Iris pigment epithelial cell (primary cell): ENCODE data around the gene PTPN12.
"Not testable (repeated sequence)": the region's sequence is repeated elsewhere in the genome, so short reads cannot be mapped to it uniquely, and the experiment has no call there.

Source experiments
- DNase-seq: peaks from one replicate; pipeline ENCODE4 v3.0.0-alpha.2; 2011; ENCODE audit warnings: low read depth

PTPN12 gene

DNA sequence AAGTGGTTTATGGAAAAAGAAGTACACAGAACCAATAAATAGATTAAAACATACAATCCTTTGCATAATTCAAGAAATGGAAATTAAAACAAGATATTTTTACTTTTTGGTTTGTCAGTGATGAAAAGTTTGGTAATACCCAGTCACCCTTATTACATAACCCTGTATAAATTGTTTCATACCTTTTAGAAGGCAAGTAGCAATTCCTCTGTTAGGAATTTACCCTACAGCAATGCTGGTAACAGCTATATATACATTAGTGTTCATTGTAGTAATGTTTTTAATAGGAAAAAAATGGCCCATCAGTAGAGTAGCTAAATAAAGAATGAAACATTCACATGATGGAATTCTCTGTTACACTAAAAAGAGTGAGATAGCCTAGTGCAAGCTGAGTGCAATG is 42.7 kb downstream of the PTPN12 start:
- no peak for DNase-seq

GRCh38 chr7:77580762-77581350 is 43.8 kb downstream of the PTPN12 start:
- peak; percentile 54 for DNase-seq

- DNase-seq = no peak
Measured at GRCh38 chr7:77587272-77587671, 50.2 kb downstream of the PTPN12 start.

GRCh38 chr7:77600952-77601351 is 63.9 kb downstream of the PTPN12 start:
- no peak for DNase-seq

DNA sequence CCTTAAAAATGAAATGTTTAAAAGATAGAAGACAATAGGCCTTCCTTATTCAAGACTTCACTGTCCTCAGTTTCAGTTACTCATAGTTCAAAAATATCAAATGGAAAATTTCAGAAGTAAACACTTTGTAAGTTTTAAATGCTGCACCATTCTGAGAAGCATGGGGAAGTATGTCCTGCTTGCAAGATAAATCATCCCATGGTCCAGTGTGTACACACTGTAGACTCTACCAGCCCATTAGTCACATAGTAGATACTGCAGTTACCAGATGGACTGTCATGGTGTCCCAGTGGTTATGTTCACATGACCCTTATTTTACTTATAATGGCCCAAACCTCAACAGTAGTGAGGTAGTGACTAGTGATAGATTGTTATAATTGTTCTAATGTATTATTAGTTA is 69.5 kb downstream of the PTPN12 start:
- DNase-seq = no peak

- DNase-seq = no peak
Measured at GRCh38 chr7:77619314-77619713, 82.2 kb downstream of the PTPN12 start.

DNA sequence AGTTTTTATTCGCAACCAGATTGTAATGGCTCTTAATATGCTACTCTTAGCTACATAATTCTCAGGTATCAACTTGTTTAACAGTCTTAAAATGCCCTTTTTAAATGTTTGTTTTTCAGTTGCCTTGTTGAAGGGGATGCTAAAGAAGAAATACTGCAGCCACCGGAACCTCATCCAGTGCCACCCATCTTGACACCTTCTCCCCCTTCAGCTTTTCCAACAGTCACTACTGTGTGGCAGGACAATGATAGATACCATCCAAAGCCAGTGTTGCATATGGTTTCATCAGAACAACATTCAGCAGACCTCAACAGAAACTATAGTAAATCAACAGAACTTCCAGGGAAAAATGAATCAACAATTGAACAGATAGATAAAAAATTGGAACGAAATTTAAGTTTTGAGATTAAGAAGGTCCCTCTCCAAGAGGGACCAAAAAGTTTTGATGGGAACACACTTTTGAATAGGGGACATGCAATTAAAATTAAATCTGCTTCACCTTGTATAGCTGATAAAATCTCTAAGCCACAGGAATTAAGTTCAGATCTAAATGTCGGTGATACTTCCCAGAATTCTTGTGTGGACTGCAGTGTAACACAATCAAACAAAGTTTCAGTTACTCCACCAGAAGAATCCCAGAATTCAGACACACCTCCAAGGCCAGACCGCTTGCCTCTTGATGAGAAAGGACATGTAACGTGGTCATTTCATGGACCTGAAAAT is 89.7 kb downstream of the PTPN12 start:
- DNase-seq = no peak

DNA sequence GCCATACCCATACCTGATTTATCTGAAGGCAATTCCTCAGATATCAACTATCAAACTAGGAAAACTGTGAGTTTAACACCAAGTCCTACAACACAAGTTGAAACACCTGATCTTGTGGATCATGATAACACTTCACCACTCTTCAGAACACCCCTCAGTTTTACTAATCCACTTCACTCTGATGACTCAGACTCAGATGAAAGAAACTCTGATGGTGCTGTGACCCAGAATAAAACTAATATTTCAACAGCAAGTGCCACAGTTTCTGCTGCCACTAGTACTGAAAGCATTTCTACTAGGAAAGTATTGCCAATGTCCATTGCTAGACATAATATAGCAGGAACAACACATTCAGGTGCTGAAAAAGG is 90.2 kb downstream of the PTPN12 start:
- DNase-seq = peak; percentile 60

DNA sequence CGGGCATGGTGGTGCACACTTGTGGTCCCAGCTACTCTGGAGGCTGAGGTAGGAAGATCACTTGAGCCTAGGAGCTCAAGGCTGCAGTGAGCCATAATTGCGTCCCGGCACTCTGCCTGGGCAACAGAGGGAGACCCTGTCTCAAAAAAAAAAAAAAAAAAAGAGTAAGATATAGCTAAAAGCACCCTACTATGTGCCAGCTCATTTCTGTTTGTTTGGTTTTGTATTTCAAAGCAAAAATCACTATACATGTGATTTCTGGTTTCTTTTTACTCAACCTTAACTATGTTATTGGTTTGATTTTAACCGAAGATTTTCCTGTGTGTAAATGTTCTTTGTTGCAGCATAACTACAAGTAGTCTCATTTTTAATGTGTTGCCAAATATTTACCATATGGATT is 92.7 kb downstream of the PTPN12 start:
- no peak for DNase-seq

DNA sequence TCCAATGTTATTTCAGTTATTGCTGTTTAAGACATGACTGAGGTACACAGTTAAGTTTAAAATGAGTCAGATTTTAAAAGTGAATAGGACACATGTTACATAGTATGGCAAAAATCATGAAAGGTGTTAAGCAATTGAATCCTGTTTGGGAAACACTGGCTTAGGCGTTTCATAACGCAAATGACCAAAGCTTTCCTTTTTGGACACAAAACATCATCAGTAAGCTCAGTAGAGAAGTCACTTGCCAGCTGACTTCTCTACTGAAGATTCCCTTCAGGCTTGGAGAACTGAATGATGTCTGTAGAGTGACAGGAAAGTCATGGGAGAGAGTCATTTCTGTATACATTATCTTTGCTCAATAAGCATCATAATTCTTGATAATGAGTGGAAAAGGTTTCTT is 94.7 kb downstream of the PTPN12 start:
- peak; percentile 17 for DNase-seq

GRCh38 chr7:77644774-77645173 is 107.7 kb downstream of the PTPN12 start:
- no peak for DNase-seq

GRCh38 chr7:77648742-77649338 is 111.7 kb downstream of the PTPN12 start:
- DNase-seq = no peak

GRCh38 chr7:77649716-77650349 is 112.7 kb downstream of the PTPN12 start:
- DNase-seq = peak; percentile 78

GRCh38 chr7:77651575-77652162 is 114.6 kb downstream of the PTPN12 start:
- peak; percentile 42 for DNase-seq

GRCh38 chr7:77652826-77653225 is 115.7 kb downstream of the PTPN12 start:
- DNase-seq = not testable (repeated sequence)

- DNase-seq = no peak
Measured at GRCh38 chr7:77653572-77653971, 116.5 kb downstream of the PTPN12 start.

DNA sequence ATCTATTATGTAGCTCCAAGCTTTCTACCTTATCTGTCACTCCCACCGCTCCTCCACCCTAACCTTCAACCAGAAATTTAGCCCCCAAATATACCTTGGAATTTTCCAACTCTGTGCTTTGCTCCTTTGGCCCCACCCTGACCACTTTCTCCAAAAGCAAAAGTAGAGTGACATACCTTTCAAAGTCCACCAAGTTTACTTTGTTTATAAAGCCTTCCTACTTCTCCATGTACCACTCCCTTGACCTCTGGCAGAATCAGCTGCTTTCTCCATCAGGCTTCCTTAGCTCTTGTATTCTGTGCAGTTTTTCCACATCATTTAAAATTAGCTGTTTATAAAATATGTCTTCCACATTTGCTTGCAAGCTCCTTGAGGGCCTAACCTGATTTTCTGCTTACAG is 118.3 kb downstream of the PTPN12 start:
- DNase-seq = no peak

GRCh38 chr7:77655836-77656455 is 118.9 kb downstream of the PTPN12 start:
- peak; percentile 62 for DNase-seq

GRCh38 chr7:77657427-77658224 is 120.5 kb downstream of the PTPN12 start:
- peak; percentile 31 for DNase-seq

DNA sequence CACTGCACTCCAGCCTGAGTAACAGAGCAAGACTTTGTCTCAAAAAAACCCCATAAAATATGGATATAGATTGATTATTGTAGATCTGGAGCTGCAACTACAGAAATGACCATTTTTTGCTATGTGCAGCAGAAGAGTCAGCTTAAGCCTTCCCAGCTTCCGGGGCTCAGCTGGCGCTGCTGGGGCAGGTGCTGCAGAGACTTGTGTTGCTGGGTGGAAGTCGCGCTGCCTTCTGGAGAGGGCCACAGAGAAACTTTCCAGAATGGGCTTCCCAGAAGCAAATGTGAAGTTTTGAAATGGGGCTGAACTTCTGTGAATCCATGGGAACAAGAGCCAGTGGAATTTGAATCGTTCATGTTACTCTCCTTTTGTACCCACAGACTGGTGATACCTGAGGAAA is 121.8 kb downstream of the PTPN12 start:
- no peak for DNase-seq

- DNase-seq = peak; percentile 36
Measured at GRCh38 chr7:77661816-77662215, 124.7 kb downstream of the PTPN12 start.
